K562 (cell line): ENCODE results near the gene TPO. TPM values are rescaled to one million over a fixed set of nuclear protein-coding genes. Genes with fewer than 3 reads are reported as not detected.

ENCODE experiments used
- DMBX1 ChIP-seq: fragments of 250-450 bp; sonication (Bioruptor Pico); IDR thresholded peaks from 2 replicates; pipeline ENCODE4 v1.8.0; 2022; ENCODE audit warnings: inconsistent platforms, mild to moderate bottlenecking, moderate library complexity, borderline replicate concordance
- EP400 ChIP-seq: fragments of 450-650 bp; IDR thresholded peaks from 2 replicates; pipeline ENCODE4 v1.6.1; 2017; ENCODE audit warnings: antibody characterized with exemption, mild to moderate bottlenecking, moderate library complexity
- ETS2 ChIP-seq: IDR thresholded peaks from 2 replicates; pipeline ENCODE4 v1.6.1; 2016; ENCODE audit warnings: borderline replicate concordance, missing genetic modification characterization, mild to moderate bottlenecking, moderate library complexity, missing compliant biosample characterization; ENCODE audit not compliant: poor library complexity, severe bottlenecking
- MECOM ChIP-seq: fragments of 250-450 bp; sonication (Bioruptor Pico); IDR thresholded peaks from 2 replicates; pipeline ENCODE4 v1.8.0; 2022; ENCODE audit warnings: inconsistent platforms
- MIER1 ChIP-seq: fragments of 450-650 bp; IDR thresholded peaks from 2 replicates; pipeline ENCODE4 v1.6.1; 2016; ENCODE audit warnings: antibody characterized with exemption, mild to moderate bottlenecking, low read depth
- RAD21 ChIP-seq, 2 experiments: fragments of 250-450 bp in 1 of 2; fragments of 450-650 bp in 1 of 2; sonication (Bioruptor Pico) in 1 of 2; formaldehyde crosslinking in 1 of 2; IDR thresholded peaks in 1 of 2; conservative IDR thresholded peaks in 1 of 2; 2 replicates each; pipeline versions ENCODE4 v1.4.0 to v1.8.0; 2020 to 2022; ENCODE audit warnings: mild to moderate bottlenecking in 2 of 2, moderate library complexity in 1 of 2
- SRF ChIP-seq, 2 experiments: fragments of 250-450, 450-650 bp in 1 of 2; sonication (Bioruptor Pico) in 1 of 2; sonication (generic) in 1 of 2; formaldehyde crosslinking; IDR thresholded peaks; 2 replicates each; pipeline versions ENCODE4 v1.5.0 to v1.5.1; 2020 to 2022; ENCODE audit warnings: mild to moderate bottlenecking in 1 of 2, missing genetic modification reagents in 1 of 2
- TFAM ChIP-seq: fragments of 250-450 bp; sonication (Bioruptor Pico); conservative IDR thresholded peaks from 2 replicates; pipeline ENCODE4 v1.5.0; 2021; ENCODE audit warnings: mild to moderate bottlenecking, moderate library complexity
- ZC3H11A ChIP-seq: IDR thresholded peaks from 2 replicates; pipeline ENCODE4 v1.6.1; 2012; ENCODE audit warnings: low read depth, low read length, improper control_type of control experiment
- ZFP1 ChIP-seq: fragments of 450-650 bp; formaldehyde crosslinking; IDR thresholded peaks from 2 replicates; pipeline ENCODE4 v1.4.0; 2020; ENCODE audit warnings: mild to moderate bottlenecking, mixed read lengths
- polyA plus RNA-seq, 8 experiments: library from polyadenylated mRNA; depleted of rRNA in 4 of 8; stranded (reverse) in 5 of 8; unstranded in 3 of 8; fragments of >200 nt; fragmentation: Nextera tagmentation in 2 of 8; fragmentation: Illumina TruSeq in 1 of 8; extraction: Ambion mirVana in 2 of 8; extraction: Trizol in 1 of 8; gene quantifications; 2 replicates each; pipeline versions ENCODE4 v1.2.1 to v1.2.3, GENCODE V29; 2011 to 2014; ENCODE audit warnings: inconsistent platforms in 1 of 8, missing spikeins in 1 of 8
- total RNA-seq, 7 experiments: library from RNA; depleted of rRNA in 6 of 7; stranded (reverse); fragments of >200 nt in 6 of 7; fragmentation: Illumina TruSeq in 2 of 7; extraction: Trizol in 2 of 7; gene quantifications; 2 replicates each; pipeline versions ENCODE4 v1.2.1 to v1.2.3, GENCODE V29; 2011 to 2021; ENCODE audit warnings: low replicate concordance in 1 of 7
- TF ChIP-seq, protein P1 (sequence below): fragments of 450-650 bp; IDR thresholded peaks from 2 replicates; pipeline ENCODE4 v1.6.1; 2016; ENCODE audit warnings: mild to moderate bottlenecking, moderate library complexity
- TF ChIP-seq, protein P2 (sequence below): sonication (generic); formaldehyde crosslinking; IDR thresholded peaks from 2 replicates; pipeline ENCODE4 v1.8.0; 2022; ENCODE audit warnings: missing genetic modification reagents, mild to moderate bottlenecking, moderate library complexity, borderline replicate concordance
- TF ChIP-seq, protein P3 (sequence below), 2 experiments: IDR thresholded peaks; 2 replicates each; pipeline ENCODE4 v1.6.1; 2011; ENCODE audit warnings: borderline replicate concordance in 1 of 2, control low read depth in 1 of 2, low read depth in 1 of 2, low read length in 1 of 2, mild to moderate bottlenecking in 1 of 2, mixed read lengths in 1 of 2, moderate library complexity in 1 of 2; ENCODE audit not compliant: insufficient read depth in 1 of 2, insufficient read length in 1 of 2, poor library complexity in 1 of 2, severe bottlenecking in 1 of 2; ENCODE audit errors: extremely low read depth in 1 of 2

Gene TPO
- total and polyA plus RNA-seq, 9 of the 15 experiments (the other 6 are each of a cell fraction or from before 2014, with no cell fraction given), result not detected

- TF ChIP-seq, protein P1, sequence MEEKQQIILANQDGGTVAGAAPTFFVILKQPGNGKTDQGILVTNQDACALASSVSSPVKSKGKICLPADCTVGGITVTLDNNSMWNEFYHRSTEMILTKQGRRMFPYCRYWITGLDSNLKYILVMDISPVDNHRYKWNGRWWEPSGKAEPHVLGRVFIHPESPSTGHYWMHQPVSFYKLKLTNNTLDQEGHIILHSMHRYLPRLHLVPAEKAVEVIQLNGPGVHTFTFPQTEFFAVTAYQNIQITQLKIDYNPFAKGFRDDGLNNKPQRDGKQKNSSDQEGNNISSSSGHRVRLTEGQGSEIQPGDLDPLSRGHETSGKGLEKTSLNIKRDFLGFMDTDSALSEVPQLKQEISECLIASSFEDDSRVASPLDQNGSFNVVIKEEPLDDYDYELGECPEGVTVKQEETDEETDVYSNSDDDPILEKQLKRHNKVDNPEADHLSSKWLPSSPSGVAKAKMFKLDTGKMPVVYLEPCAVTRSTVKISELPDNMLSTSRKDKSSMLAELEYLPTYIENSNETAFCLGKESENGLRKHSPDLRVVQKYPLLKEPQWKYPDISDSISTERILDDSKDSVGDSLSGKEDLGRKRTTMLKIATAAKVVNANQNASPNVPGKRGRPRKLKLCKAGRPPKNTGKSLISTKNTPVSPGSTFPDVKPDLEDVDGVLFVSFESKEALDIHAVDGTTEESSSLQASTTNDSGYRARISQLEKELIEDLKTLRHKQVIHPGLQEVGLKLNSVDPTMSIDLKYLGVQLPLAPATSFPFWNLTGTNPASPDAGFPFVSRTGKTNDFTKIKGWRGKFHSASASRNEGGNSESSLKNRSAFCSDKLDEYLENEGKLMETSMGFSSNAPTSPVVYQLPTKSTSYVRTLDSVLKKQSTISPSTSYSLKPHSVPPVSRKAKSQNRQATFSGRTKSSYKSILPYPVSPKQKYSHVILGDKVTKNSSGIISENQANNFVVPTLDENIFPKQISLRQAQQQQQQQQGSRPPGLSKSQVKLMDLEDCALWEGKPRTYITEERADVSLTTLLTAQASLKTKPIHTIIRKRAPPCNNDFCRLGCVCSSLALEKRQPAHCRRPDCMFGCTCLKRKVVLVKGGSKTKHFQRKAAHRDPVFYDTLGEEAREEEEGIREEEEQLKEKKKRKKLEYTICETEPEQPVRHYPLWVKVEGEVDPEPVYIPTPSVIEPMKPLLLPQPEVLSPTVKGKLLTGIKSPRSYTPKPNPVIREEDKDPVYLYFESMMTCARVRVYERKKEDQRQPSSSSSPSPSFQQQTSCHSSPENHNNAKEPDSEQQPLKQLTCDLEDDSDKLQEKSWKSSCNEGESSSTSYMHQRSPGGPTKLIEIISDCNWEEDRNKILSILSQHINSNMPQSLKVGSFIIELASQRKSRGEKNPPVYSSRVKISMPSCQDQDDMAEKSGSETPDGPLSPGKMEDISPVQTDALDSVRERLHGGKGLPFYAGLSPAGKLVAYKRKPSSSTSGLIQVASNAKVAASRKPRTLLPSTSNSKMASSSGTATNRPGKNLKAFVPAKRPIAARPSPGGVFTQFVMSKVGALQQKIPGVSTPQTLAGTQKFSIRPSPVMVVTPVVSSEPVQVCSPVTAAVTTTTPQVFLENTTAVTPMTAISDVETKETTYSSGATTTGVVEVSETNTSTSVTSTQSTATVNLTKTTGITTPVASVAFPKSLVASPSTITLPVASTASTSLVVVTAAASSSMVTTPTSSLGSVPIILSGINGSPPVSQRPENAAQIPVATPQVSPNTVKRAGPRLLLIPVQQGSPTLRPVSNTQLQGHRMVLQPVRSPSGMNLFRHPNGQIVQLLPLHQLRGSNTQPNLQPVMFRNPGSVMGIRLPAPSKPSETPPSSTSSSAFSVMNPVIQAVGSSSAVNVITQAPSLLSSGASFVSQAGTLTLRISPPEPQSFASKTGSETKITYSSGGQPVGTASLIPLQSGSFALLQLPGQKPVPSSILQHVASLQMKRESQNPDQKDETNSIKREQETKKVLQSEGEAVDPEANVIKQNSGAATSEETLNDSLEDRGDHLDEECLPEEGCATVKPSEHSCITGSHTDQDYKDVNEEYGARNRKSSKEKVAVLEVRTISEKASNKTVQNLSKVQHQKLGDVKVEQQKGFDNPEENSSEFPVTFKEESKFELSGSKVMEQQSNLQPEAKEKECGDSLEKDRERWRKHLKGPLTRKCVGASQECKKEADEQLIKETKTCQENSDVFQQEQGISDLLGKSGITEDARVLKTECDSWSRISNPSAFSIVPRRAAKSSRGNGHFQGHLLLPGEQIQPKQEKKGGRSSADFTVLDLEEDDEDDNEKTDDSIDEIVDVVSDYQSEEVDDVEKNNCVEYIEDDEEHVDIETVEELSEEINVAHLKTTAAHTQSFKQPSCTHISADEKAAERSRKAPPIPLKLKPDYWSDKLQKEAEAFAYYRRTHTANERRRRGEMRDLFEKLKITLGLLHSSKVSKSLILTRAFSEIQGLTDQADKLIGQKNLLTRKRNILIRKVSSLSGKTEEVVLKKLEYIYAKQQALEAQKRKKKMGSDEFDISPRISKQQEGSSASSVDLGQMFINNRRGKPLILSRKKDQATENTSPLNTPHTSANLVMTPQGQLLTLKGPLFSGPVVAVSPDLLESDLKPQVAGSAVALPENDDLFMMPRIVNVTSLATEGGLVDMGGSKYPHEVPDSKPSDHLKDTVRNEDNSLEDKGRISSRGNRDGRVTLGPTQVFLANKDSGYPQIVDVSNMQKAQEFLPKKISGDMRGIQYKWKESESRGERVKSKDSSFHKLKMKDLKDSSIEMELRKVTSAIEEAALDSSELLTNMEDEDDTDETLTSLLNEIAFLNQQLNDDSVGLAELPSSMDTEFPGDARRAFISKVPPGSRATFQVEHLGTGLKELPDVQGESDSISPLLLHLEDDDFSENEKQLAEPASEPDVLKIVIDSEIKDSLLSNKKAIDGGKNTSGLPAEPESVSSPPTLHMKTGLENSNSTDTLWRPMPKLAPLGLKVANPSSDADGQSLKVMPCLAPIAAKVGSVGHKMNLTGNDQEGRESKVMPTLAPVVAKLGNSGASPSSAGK, result peak; percentile 36
- TF ChIP-seq ETS2 (tag) (no peak), EP400 (no peak), DMBX1 (CRISPR knock-in tag) (no peak), TFAM (CRISPR knock-in tag) (no peak), ZC3H11A (no peak), MECOM (CRISPR knock-in tag) (no peak), RAD21 (CRISPR knock-in tag; conservative IDR thresholded peaks at IDR 0.05 in 1 of 2, IDR thresholded peaks at IDR 0.05 in 1 of 2) (peak; percentile 36 to 62; a peak in 3 of 4 replicates), MIER1 (no peak), ZFP1 (CRISPR knock-in tag) (no peak), SRF (CRISPR knock-in tag; IDR thresholded peaks at IDR 0.05) (no peak)
- TF ChIP-seq, protein P2, sequence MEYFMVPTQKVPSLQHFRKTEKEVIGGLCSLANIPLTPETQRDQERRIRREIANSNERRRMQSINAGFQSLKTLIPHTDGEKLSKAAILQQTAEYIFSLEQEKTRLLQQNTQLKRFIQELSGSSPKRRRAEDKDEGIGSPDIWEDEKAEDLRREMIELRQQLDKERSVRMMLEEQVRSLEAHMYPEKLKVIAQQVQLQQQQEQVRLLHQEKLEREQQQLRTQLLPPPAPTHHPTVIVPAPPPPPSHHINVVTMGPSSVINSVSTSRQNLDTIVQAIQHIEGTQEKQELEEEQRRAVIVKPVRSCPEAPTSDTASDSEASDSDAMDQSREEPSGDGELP (CRISPR knock-in tag), result peak; percentile 9; the same call in 1 of the 2 replicates
- TF ChIP-seq, protein P3, sequence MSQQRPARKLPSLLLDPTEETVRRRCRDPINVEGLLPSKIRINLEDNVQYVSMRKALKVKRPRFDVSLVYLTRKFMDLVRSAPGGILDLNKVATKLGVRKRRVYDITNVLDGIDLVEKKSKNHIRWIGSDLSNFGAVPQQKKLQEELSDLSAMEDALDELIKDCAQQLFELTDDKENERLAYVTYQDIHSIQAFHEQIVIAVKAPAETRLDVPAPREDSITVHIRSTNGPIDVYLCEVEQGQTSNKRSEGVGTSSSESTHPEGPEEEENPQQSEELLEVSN (IDR thresholded peaks at IDR 0.05; ENCODE audit: borderline replicate concordance in 1 of 2, extremely low read depth in 1 of 2, insufficient read depth in 1 of 2, insufficient read length in 1 of 2, low read depth in 1 of 2, low read length in 1 of 2, poor library complexity in 1 of 2, severe bottlenecking in 1 of 2), result peak; percentile 42 to 93
Measured at GRCh38 chr2:1550658-1551316, 137.5 kb downstream of the TPO start (continued).
